ENCODE measurements around the gene FILIP1L. TPM values are rescaled to one million over a fixed set of nuclear protein-coding genes. Genes with fewer than 3 reads are reported as not detected.

The FILIP1L gene
- total and polyA plus RNA-seq, 2 of the 13 experiments (the other 11 are each of a cell fraction or from before 2014, with no cell fraction given) = 8.1 to 187 TPM

DNA sequence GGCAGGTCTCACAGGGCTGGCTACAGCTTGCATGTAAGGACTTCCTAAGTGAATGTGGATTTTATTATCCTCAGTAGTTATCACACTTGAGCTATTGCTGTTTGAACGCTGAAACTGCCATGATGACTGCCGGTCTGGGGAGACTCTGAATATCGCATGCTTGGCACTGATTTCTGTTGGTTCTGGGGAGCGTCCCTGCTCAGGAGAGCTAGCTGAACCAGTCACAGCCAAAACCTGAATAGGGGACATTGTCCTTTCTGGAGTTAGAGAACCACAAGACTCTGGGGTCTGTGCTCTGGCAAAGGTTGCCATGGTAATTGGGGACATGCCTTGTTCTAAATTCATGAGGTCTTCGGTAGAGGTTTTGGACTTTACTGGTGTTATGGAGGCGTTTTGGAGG is 265.9 kb downstream of the FILIP1L start (continued):
- no peak for TF ChIP-seq KIAA2018 (CRISPR knock-in tag; IDR thresholded peaks at IDR 0.05; ENCODE audit: borderline replicate concordance)
- no peak; the same call in 1 of the 2 replicates for TF ChIP-seq PAF1 (CRISPR knock-in tag; IDR thresholded peaks at IDR 0.05)
- peak; percentile 5; the same call in 1 of the 2 replicates for TF ChIP-seq SSRP1 (CRISPR knock-in tag; IDR thresholded peaks at IDR 0.05)
- TF ChIP-seq ESRRA (CRISPR knock-in tag; IDR thresholded peaks at IDR 0.05; ENCODE audit: low read depth) = no peak
- TF ChIP-seq ZFP1 (CRISPR knock-in tag; IDR thresholded peaks at IDR 0.05) = 0 out of 2 replicates have a peak, but pooled peaks have one; percentile 12
- TF ChIP-seq ZNF501 (CRISPR knock-in tag; IDR thresholded peaks at IDR 0.05) = no peak
- peak; percentile 15; the same call in 1 of the 2 replicates for TF ChIP-seq ZNF574 (CRISPR knock-in tag; IDR thresholded peaks at IDR 0.05)
- TF ChIP-seq ZNF343 (CRISPR knock-in tag; IDR thresholded peaks at IDR 0.05) = no peak
- TF ChIP-seq, protein P1, sequence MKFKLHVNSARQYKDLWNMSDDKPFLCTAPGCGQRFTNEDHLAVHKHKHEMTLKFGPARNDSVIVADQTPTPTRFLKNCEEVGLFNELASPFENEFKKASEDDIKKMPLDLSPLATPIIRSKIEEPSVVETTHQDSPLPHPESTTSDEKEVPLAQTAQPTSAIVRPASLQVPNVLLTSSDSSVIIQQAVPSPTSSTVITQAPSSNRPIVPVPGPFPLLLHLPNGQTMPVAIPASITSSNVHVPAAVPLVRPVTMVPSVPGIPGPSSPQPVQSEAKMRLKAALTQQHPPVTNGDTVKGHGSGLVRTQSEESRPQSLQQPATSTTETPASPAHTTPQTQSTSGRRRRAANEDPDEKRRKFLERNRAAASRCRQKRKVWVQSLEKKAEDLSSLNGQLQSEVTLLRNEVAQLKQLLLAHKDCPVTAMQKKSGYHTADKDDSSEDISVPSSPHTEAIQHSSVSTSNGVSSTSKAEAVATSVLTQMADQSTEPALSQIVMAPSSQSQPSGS (CRISPR knock-in tag; IDR thresholded peaks at IDR 0.05) = 0 out of 2 replicates have a peak, but pooled peaks have one; percentile 13
- TF ChIP-seq ZNF512 (CRISPR knock-in tag; IDR thresholded peaks at IDR 0.05) = 0 out of 2 replicates have a peak, but pooled peaks have one; percentile 38
- TF ChIP-seq ZNF644 (CRISPR knock-in tag; IDR thresholded peaks at IDR 0.05; ENCODE audit: low read depth) = 0 out of 2 replicates have a peak, but pooled peaks have one; percentile 13
- peak; percentile 69; the same call in 1 of the 2 replicates for TF ChIP-seq ZC3H13 (CRISPR knock-in tag; IDR thresholded peaks at IDR 0.05)
- TF ChIP-seq DRAP1 (CRISPR knock-in tag; IDR thresholded peaks at IDR 0.05) = no peak
- no peak for TF ChIP-seq RARG (CRISPR knock-in tag; IDR thresholded peaks at IDR 0.05; ENCODE audit: low read depth)
- TF ChIP-seq ZNF709 (CRISPR knock-in tag; IDR thresholded peaks at IDR 0.05) = no peak
- TF ChIP-seq AGO2 (optimal IDR thresholded peaks at IDR 0.05; ENCODE audit: low read depth, low read length) = peak; percentile 59

Measured in HepG2 (cell line).